ENCODE results near the gene ABI1.

ABI1 gene

GRCh38 chr10:26711324-26711723 lies 149.4 kb downstream of the ABI1 start:
- Histone ChIP-seq H3K4me3 (replicated peaks; ENCODE audit: insufficient read depth, low read length) (no peak overlapping the region), H3K27me3 (ENCODE audit: insufficient read depth, poor library complexity, severe bottlenecking) (no peaks in the 10 kb centered on the region), H3K27ac (replicated peaks) (no peak overlapping the region)
- DNase-seq (ENCODE audit: low read depth in 1 of 2, low spot score in 1 of 2), result no peak
- no peak for TF ChIP-seq REST (IDR thresholded peaks at IDR 0.05; ENCODE audit: insufficient replicate concordance, low read depth)
- no peak for TF ChIP-seq SPI1 (IDR thresholded peaks at IDR 0.05; ENCODE audit: borderline replicate concordance, low read depth)
- TF ChIP-seq CTCF (IDR thresholded peaks at IDR 0.05; ENCODE audit: insufficient read depth, low read length), result no peak
- no peak for TF ChIP-seq POLR2AphosphoS5 (IDR thresholded peaks at IDR 0.05; ENCODE audit: low read depth)
- no peak for TF ChIP-seq GABPA (IDR thresholded peaks at IDR 0.05; ENCODE audit: low read depth)

- no peak overlapping the region for H3K27ac ChIP-seq (replicated peaks)
- H3K4me3 ChIP-seq (replicated peaks; ENCODE audit: insufficient read depth, low read length), result no peak overlapping the region
- no peak for TF ChIP-seq POLR2AphosphoS5 (IDR thresholded peaks at IDR 0.05; ENCODE audit: low read depth)
- TF ChIP-seq SPI1 (IDR thresholded peaks at IDR 0.05; ENCODE audit: borderline replicate concordance, low read depth), result no peak
- no peak for TF ChIP-seq REST (IDR thresholded peaks at IDR 0.05; ENCODE audit: insufficient replicate concordance, low read depth)
- TF ChIP-seq CTCF (IDR thresholded peaks at IDR 0.05; ENCODE audit: insufficient read depth, low read length), result no peak
- no peak for TF ChIP-seq GABPA (IDR thresholded peaks at IDR 0.05; ENCODE audit: low read depth)
- DNase-seq (ENCODE audit: low read depth in 1 of 2, low spot score in 1 of 2), result no peak
- H3K27me3 ChIP-seq (ENCODE audit: insufficient read depth, poor library complexity, severe bottlenecking), result no peaks in the 10 kb centered on the region
Measured at GRCh38 chr10:26706936-26707335, 153.8 kb downstream of the ABI1 start.

GRCh38 chr10:26706206-26706605 lies 154.6 kb downstream of the ABI1 start:
- Histone ChIP-seq H3K27me3 (ENCODE audit: insufficient read depth, poor library complexity, severe bottlenecking) (no peaks in the 10 kb centered on the region), H3K4me3 (replicated peaks; ENCODE audit: insufficient read depth, low read length) (no peak overlapping the region), H3K27ac (replicated peaks) (no peak overlapping the region)
- DNase-seq (ENCODE audit: low read depth in 1 of 2, low spot score in 1 of 2), result peak; percentile 53 to 86
- TF ChIP-seq POLR2AphosphoS5 (IDR thresholded peaks at IDR 0.05; ENCODE audit: low read depth) (no peak), GABPA (IDR thresholded peaks at IDR 0.05; ENCODE audit: low read depth) (no peak), REST (IDR thresholded peaks at IDR 0.05; ENCODE audit: insufficient replicate concordance, low read depth) (no peak), CTCF (IDR thresholded peaks at IDR 0.05; ENCODE audit: insufficient read depth, low read length) (no peak), SPI1 (IDR thresholded peaks at IDR 0.05; ENCODE audit: borderline replicate concordance, low read depth) (peak; percentile 88)

Data from HL-60 (cell line).